DOHH2 (cell line): ENCODE data around the gene TACC2.

ENCODE experiments used
- H3F3A ChIP-seq: fragments of 200-600 bp; sonication (generic), shearing (Covaris generic); 2 replicates; pipeline ENCODE4 v1.6.0; 2016; ENCODE audit warnings: antibody characterized with exemption, mild to moderate bottlenecking; ENCODE audit not compliant: control insufficient read depth, insufficient read depth
- H3K27ac ChIP-seq: fragments of 200-600 bp; sonication (generic); 2 replicates; pipeline ENCODE4 v1.5.1; 2014; ENCODE audit warnings: low read depth, mild to moderate bottlenecking, low read length, moderate library complexity
- H3K27me3 ChIP-seq: fragments of 200-600 bp; sonication (generic); 2 replicates; pipeline ENCODE4 v1.6.1; 2014; ENCODE audit warnings: mild to moderate bottlenecking, low read length, mixed read lengths; ENCODE audit not compliant: control insufficient read depth
- H3K36me3 ChIP-seq: fragments of 200-600 bp; sonication (generic); 2 replicates; pipeline ENCODE4 v1.6.1; 2014; ENCODE audit warnings: mild to moderate bottlenecking, low read length, moderate library complexity, mixed read lengths; ENCODE audit not compliant: control insufficient read depth
- H3K4me1 ChIP-seq: fragments of 200-600 bp; sonication (generic); 2 replicates; pipeline ENCODE4 v1.6.1; 2014; ENCODE audit warnings: mild to moderate bottlenecking, low read length, mixed read lengths; ENCODE audit not compliant: control insufficient read depth
- H3K4me2 ChIP-seq: fragments of 200-600 bp; sonication (generic); 2 replicates; pipeline ENCODE4 v1.6.0; 2014; ENCODE audit warnings: mild to moderate bottlenecking, low read length, moderate library complexity
- H3K4me3 ChIP-seq: fragments of 200-600 bp; sonication (generic); 2 replicates; pipeline ENCODE4 v1.5.1; 2014; ENCODE audit warnings: mild to moderate bottlenecking, low read length, mixed read lengths
- H3K79me2 ChIP-seq: fragments of 200-600 bp; sonication (generic); 2 replicates; pipeline ENCODE4 v1.6.1; 2014; ENCODE audit warnings: mild to moderate bottlenecking, low read length, mixed read lengths; ENCODE audit not compliant: control insufficient read depth
- H3K9me2 ChIP-seq: fragments of 200-600 bp; sonication (generic); replicated peaks from 2 replicates; pipeline ENCODE4 v1.6.1; 2014; ENCODE audit warnings: mild to moderate bottlenecking, low read length, mixed read lengths; ENCODE audit not compliant: control insufficient read depth
- H3K9me3 ChIP-seq: fragments of 200-600 bp; sonication (generic); 2 replicates; pipeline ENCODE4 v1.6.1; 2014; ENCODE audit warnings: antibody characterized with exemption, low read length, mixed read lengths; ENCODE audit not compliant: control insufficient read depth, insufficient read depth
- H4K20me1 ChIP-seq: fragments of 200-600 bp; sonication (generic); 2 replicates; pipeline ENCODE4 v1.6.0; 2014; ENCODE audit warnings: low read depth, mild to moderate bottlenecking, antibody characterized with exemption, low read length, moderate library complexity; ENCODE audit not compliant: control insufficient read depth, insufficient read depth
- CTCF ChIP-seq: fragments of 200-600 bp; sonication (generic); IDR thresholded peaks from one replicate; pipeline ENCODE4 v1.5.1; 2014; ENCODE audit warnings: antibody characterized with exemption, mild to moderate bottlenecking, low read depth, low read length; ENCODE audit not compliant: poor library complexity, severe bottlenecking
- EZH2phosphoT487 ChIP-seq: fragments of 200-600 bp; sonication (generic); IDR thresholded peaks from 2 replicates; pipeline ENCODE4 v1.6.1; 2017; ENCODE audit warnings: borderline replicate concordance, mild to moderate bottlenecking, antibody characterized with exemption, low read length, moderate library complexity, mixed read lengths

The TACC2 gene

GRCh38 chr10:122056431-122057094 is 67.6 kb downstream of the TACC2 start:
- H4K20me1 ChIP-seq = no peaks in the 10 kb centered on the region
- no peak overlapping the region for H3K4me2 ChIP-seq
- no peaks in the 10 kb centered on the region for H3F3A ChIP-seq
- H3K9me3 ChIP-seq = no peaks in the 10 kb centered on the region
- H3K79me2 ChIP-seq = no peaks in the 10 kb centered on the region
- TF ChIP-seq CTCF = no peak
- no peak for TF ChIP-seq EZH2phosphoT487
- no peaks in the 10 kb centered on the region for H3K4me1 ChIP-seq
- H3K27me3 ChIP-seq = no peaks in the 10 kb centered on the region
- no peaks in the 10 kb centered on the region for H3K36me3 ChIP-seq
- H3K9me2 ChIP-seq = no peaks in the 10 kb centered on the region
- no peak overlapping the region for H3K27ac ChIP-seq
- no peak overlapping the region for H3K4me3 ChIP-seq

GRCh38 chr10:122057841-122058413 is 69.0 kb downstream of the TACC2 start:
- Histone ChIP-seq H3K36me3 (no peaks in the 10 kb centered on the region), H3K9me3 (no peaks in the 10 kb centered on the region), H3K4me2 (no peak overlapping the region), H3K27me3 (no peaks in the 10 kb centered on the region), H3K4me3 (no peak overlapping the region), H3K27ac (no peak overlapping the region), H3F3A (no peaks in the 10 kb centered on the region), H4K20me1 (no peaks in the 10 kb centered on the region), H3K9me2 (no peaks in the 10 kb centered on the region), H3K4me1 (no peaks in the 10 kb centered on the region), H3K79me2 (no peaks in the 10 kb centered on the region)
- TF ChIP-seq EZH2phosphoT487 (no peak), CTCF (no peak)

- H3K9me2 ChIP-seq = no peaks in the 10 kb centered on the region
- TF ChIP-seq CTCF (no peak), EZH2phosphoT487 (no peak)
Measured at GRCh38 chr10:122060250-122060649, 71.3 kb downstream of the TACC2 start.

More at GRCh38 chr10:122060250-122060649, 71.3 kb downstream of the TACC2 start:
- Histone ChIP-seq H3K4me1 (no peaks in the 10 kb centered on the region), H3K9me3 (no peaks in the 10 kb centered on the region), H3K27me3 (no peaks in the 10 kb centered on the region), H4K20me1 (no peaks in the 10 kb centered on the region), H3K27ac (no peak overlapping the region), H3F3A (no peaks in the 10 kb centered on the region), H3K79me2 (no peaks in the 10 kb centered on the region), H3K4me2 (no peak overlapping the region), H3K36me3 (no peaks in the 10 kb centered on the region), H3K4me3 (no peak overlapping the region)
